GM12874 (cell line): ENCODE results near the gene DCDC2.

Source experiments
- TF ChIP-seq, protein P1 (sequence below): IDR thresholded peaks from 2 replicates; pipeline ENCODE4 v1.5.1; 2011; ENCODE audit warnings: low read depth, mild to moderate bottlenecking, control low read depth, low read length, moderate library complexity; ENCODE audit not compliant: insufficient read depth

Gene DCDC2

DNA sequence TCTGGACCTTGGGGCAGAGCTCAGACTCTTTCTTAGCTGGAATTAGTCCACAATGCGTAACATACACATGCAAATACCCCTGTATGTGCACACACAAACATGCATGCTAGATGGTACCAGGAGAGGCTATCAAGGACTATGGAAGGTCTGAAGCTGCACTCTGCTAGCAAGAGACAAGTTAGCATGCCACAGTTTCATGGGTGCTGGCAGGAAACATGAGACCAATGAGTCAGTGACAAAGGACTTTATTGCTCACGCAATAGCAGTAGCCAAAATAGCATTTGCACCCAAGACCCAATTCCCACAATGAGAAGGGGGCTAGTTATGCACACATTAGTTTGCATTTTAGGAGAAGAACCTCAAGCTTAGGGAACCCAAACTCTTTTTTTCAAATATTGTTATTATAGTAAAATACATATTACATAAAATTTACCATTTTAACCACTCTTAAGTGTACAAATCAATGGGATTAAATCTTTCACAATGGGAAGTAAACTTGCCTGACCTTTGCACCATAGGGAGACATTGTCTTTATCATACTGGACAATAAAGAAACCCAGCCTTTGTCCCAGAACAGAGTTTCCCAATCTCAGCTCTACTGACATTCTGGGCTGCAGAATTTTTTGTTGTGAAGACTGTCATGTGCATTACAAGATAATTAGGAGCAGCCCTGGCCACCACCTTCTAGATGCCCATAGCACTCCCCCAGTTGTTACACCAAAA, 162.7 kb downstream of the DCDC2 start:
- TF ChIP-seq, protein P1, sequence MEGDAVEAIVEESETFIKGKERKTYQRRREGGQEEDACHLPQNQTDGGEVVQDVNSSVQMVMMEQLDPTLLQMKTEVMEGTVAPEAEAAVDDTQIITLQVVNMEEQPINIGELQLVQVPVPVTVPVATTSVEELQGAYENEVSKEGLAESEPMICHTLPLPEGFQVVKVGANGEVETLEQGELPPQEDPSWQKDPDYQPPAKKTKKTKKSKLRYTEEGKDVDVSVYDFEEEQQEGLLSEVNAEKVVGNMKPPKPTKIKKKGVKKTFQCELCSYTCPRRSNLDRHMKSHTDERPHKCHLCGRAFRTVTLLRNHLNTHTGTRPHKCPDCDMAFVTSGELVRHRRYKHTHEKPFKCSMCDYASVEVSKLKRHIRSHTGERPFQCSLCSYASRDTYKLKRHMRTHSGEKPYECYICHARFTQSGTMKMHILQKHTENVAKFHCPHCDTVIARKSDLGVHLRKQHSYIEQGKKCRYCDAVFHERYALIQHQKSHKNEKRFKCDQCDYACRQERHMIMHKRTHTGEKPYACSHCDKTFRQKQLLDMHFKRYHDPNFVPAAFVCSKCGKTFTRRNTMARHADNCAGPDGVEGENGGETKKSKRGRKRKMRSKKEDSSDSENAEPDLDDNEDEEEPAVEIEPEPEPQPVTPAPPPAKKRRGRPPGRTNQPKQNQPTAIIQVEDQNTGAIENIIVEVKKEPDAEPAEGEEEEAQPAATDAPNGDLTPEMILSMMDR, result no peak

DNA sequence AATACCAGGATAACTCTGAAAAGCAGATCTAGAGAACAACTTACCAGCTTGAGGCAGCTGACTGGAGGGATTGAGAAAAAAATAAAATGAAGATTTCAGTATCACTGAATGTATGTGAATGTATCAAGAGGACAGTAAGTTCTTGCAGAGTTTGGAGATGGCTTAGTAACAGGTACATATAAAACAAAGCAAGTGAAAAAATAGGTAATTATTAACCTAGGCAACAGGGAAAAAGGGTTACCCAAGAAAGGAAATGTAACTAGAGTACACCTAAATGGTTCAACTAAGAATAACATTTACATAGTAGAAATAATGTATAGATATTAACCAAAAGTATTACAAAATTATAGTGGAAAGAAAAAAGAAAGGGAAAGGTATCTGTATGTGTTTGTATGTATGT, 164.5 kb downstream of the DCDC2 start:
- TF ChIP-seq, protein P1, result no peak

DNA sequence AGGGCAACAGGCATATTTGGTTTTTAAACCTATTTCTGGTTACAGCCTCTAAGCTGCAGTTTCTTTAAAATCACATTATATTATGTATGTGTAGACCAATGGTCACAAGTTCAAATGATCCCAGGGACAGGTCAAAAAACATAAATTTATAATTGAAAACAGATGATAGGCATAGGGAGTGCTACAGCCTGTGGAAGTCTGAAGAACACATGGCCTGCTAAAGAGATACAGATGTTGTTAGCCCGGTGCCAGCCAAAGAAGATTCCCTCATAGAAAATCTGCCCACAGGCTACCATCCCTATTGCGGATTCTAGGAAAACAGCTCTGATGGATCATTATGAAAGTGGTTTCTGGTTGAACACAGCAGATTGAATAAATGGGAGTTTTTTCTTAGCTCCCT, 166.5 kb downstream of the DCDC2 start:
- TF ChIP-seq, protein P1, result no peak

DNA sequence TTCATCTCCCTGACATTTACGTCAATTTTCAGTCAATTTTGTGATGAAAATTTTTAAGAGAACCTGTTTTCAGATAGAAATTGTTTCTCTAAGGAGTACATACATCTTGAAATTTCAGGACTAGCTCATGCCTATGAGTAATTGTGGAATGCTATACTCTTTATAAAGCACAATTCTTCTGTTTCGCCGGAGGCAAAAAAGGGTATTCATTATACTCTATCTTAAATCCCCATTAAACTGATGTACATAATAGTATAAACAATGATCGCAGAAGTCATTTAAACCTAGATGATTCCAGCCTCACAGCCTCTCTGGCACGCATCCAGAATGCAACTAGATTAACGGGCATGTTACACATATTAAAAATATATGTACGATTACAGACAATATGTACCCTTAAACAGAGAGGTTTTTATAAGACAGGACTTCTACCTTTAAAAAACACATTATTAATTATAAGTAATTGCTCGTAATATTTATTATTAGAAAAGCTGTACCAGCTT, 169.2 kb downstream of the DCDC2 start:
- TF ChIP-seq, protein P1, result no peak

DNA sequence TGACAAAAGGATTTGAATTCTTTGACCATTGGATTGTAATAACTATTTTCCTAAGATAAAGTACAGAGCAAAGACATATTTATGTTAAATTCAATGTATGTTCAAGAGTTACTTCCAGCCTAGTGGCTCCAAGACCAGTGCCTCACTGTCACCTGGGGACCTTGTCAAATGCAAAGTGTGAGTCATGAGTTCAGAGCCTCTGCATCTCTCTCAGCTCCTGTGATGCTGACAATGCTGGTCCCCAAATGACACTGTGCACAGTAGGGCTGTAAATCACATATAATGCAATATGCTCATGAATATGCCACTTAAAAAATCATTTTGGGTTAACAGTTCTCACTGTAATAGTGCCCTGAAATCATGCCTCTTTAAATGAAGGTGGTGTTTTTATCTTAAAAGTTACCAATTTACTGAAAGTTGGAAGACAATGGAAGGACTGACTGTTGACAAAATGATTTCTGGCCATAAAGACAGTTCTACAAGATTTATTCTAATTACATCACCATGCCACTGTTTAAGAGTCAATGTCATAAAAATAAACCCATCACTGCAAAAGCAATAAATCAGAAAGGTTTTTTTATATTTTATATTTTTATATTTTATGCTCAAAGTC, 169.8 kb downstream of the DCDC2 start:
- TF ChIP-seq, protein P1, result no peak

DNA sequence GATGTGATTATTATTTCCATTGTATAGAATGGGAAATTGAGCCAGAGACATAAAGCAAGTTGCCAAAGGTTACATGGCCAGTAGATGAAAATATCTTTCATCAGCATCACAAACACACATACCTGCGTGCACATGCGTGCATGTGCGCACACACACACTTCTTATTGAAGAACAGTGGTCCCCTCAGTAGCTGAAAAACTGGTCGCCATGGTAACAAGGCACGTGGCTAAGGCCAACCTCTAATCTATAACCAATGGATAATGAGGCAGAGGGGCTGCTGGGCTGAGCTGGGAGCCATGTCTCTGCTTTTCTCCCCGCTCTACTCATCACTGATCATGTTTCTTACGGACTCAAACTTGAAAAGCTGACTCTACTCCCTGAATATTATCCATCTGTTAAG, 171.5 kb downstream of the DCDC2 start:
- TF ChIP-seq, protein P1, result no peak

DNA sequence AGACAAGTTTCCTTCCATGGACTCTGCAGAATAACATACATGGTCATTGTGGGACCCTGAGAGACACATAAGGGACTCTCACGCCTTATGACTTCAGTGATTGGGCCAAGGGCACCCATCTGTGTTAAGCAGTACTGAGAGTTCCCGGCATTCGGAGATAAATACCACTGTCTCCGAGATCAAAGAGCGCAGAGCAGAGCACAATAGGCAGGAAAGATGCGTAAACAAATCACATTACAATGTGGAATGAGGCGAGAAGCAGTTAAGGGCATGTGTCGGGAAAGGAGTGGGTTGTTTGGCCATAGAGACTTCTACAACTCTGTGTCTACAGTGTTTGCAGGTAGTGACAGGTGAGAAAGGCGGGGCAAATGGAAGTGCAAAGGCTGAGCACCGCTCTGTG, 174.3 kb downstream of the DCDC2 start:
- TF ChIP-seq, protein P1, result no peak
